GM19351 (cell line): Measurements from ENCODE around the gene HINT3.
"Not testable (repeated sequence)": the region's sequence is repeated elsewhere in the genome, so short reads cannot be mapped to it uniquely, and the experiment has no call there.

Experiments used
- ATAC-seq: cut with Tn5 transposase; IDR thresholded peaks from one replicate; pipeline ENCODE4 v1.9.1; 2021; ENCODE audit warnings: mild to moderate bottlenecking, moderate library complexity; ENCODE audit not compliant: unreplicated experiment

The HINT3 gene

GRCh38 chr6:125956506-125957390 is at the start of gene HINT3:
HINT3 (plus strand) TSS chr6:125956770; CDS start chr6:125956978, 208 bp downstream.
- ATAC-seq, result peak; percentile 87

GRCh38 chr6:125910527-125910926 is 46.0 kb upstream of the HINT3 start:
- peak; percentile 99 for ATAC-seq

GRCh38 chr6:125911051-125911451 is 45.5 kb upstream of the HINT3 start:
- not testable (repeated sequence) for ATAC-seq

GRCh38 chr6:125912430-125912829 is 44.1 kb upstream of the HINT3 start:
- ATAC-seq, result not testable (repeated sequence)

GRCh38 chr6:125913145-125913544 is 43.4 kb upstream of the HINT3 start:
- ATAC-seq, result no peak

- ATAC-seq, result no peak
These were observed 42.7 kb upstream of the HINT3 start for GRCh38 chr6:125913864-125914351.

GRCh38 chr6:125918230-125918629 is 38.3 kb upstream of the HINT3 start:
- no peak for ATAC-seq

GRCh38 chr6:125918681-125919566 is 37.6 kb upstream of the HINT3 start:
- peak; percentile 92 for ATAC-seq

GRCh38 chr6:125919618-125920017 is 37.0 kb upstream of the HINT3 start:
- ATAC-seq, result no peak

GRCh38 chr6:125922322-125922860 is 34.2 kb upstream of the HINT3 start:
- ATAC-seq, result no peak

- no peak for ATAC-seq
These were observed 33.1 kb upstream of the HINT3 start for GRCh38 chr6:125923366-125923877.

- ATAC-seq, result no peak
These were observed 32.4 kb upstream of the HINT3 start for GRCh38 chr6:125924169-125924568.

GRCh38 chr6:125924697-125925358 is 31.7 kb upstream of the HINT3 start:
- no peak for ATAC-seq

GRCh38 chr6:125926711-125927110 is 29.9 kb upstream of the HINT3 start:
- no peak for ATAC-seq

- ATAC-seq, result no peak
These were observed 28.8 kb upstream of the HINT3 start for GRCh38 chr6:125927761-125928160.

GRCh38 chr6:125930765-125931418 is 25.7 kb upstream of the HINT3 start:
- ATAC-seq, result no peak

- ATAC-seq, result peak; percentile 83
These were observed 24.7 kb upstream of the HINT3 start for GRCh38 chr6:125931733-125932450.

GRCh38 chr6:125932451-125932795 is 24.1 kb upstream of the HINT3 start:
- peak; percentile 20 for ATAC-seq

GRCh38 chr6:125935520-125935919 is 21.1 kb upstream of the HINT3 start:
- not testable (repeated sequence) for ATAC-seq
